NCI-H2227 treated with DMSO at 0.1 percent for 48 hours (cell line): ENCODE measurements around the gene ANAPC5.
A peak's percentile ranks its signal among the peaks of the same experiment; 100 is the strongest.
"Not testable (repeated sequence)": the region's sequence is repeated elsewhere in the genome, so short reads cannot be mapped to it uniquely, and the experiment has no call there.

ENCODE experiments used
- DNase-seq: peaks from one replicate; lab custom pipeline; 2025; lab: John Stamatoyannopoulos, UW

Gene ANAPC5

GRCh38 chr12:121307397-121307796 is 44.8 kb downstream of the ANAPC5 start:
- DNase-seq = not testable (repeated sequence)

- DNase-seq = no peak
Observed at GRCh38 chr12:121304306-121304705, 47.9 kb downstream of the ANAPC5 start.

- DNase-seq = no peak
Observed at GRCh38 chr12:121301876-121302275, 50.3 kb downstream of the ANAPC5 start.

GRCh38 chr12:121300083-121300819 is 52.0 kb downstream of the ANAPC5 start:
- no peak for DNase-seq

- no peak for DNase-seq
Observed at GRCh38 chr12:121299662-121300061, 52.5 kb downstream of the ANAPC5 start.

- DNase-seq = not testable (repeated sequence)
Observed at GRCh38 chr12:121298411-121298810, 53.8 kb downstream of the ANAPC5 start.

- peak; percentile 27 for DNase-seq
Observed at GRCh38 chr12:121297435-121297991, 54.7 kb downstream of the ANAPC5 start.

GRCh38 chr12:121296618-121297434 is 55.4 kb downstream of the ANAPC5 start, which contains the start of gene CAMKK2:
TSS of gene CAMKK2 (minus strand) at chr12:121296709. CDS start at chr12:121274526, 22,183 bp downstream.
- peak; percentile 81 for DNase-seq

- DNase-seq = no peak
Observed at GRCh38 chr12:121295746-121296617, 56.2 kb downstream of the ANAPC5 start.

GRCh38 chr12:121295116-121295745 is 57.0 kb downstream of the ANAPC5 start:
- DNase-seq = no peak

GRCh38 chr12:121294151-121294889 is 57.9 kb downstream of the ANAPC5 start:
- no peak for DNase-seq

- DNase-seq = no peak
Observed at GRCh38 chr12:121293603-121294002, 58.6 kb downstream of the ANAPC5 start.

- DNase-seq = no peak
Observed at GRCh38 chr12:121290410-121290809, 61.8 kb downstream of the ANAPC5 start.

GRCh38 chr12:121289962-121290361 is 62.2 kb downstream of the ANAPC5 start:
- DNase-seq = no peak

- DNase-seq = no peak
Observed at GRCh38 chr12:121288986-121289385, 63.2 kb downstream of the ANAPC5 start.

- no peak for DNase-seq
Observed at GRCh38 chr12:121288158-121288845, 63.9 kb downstream of the ANAPC5 start.

- DNase-seq = no peak
Observed at GRCh38 chr12:121287267-121287954, 64.8 kb downstream of the ANAPC5 start.

- DNase-seq = no peak
Observed at GRCh38 chr12:121285856-121286255, 66.4 kb downstream of the ANAPC5 start.
